Muscle layer of colon (tissue), 2 donors: ENCODE results near the gene RIN1.
"Not testable (repeated sequence)": the region's sequence is repeated elsewhere in the genome, so short reads cannot be mapped to it uniquely, and the experiment has no call there.

Experiments used
- H3K27ac ChIP-seq: one replicate; pipeline ENCODE4 v1.7.0; 2013; ENCODE audit warnings: low read depth, mild to moderate bottlenecking, low read length, moderate library complexity
- H3K27me3 ChIP-seq, 2 donors: one replicate each; pipeline ENCODE4 v1.7.0; 2013; ENCODE audit warnings: low read length in 2 of 2, mild to moderate bottlenecking in 2 of 2; ENCODE audit not compliant: insufficient read depth in 2 of 2, control insufficient read depth in 1 of 2
- H3K36me3 ChIP-seq: one replicate; pipeline ENCODE4 v1.7.0; 2013; ENCODE audit warnings: mild to moderate bottlenecking, low read length; ENCODE audit not compliant: insufficient read depth
- H3K4me1 ChIP-seq: one replicate; pipeline ENCODE4 v1.7.0; 2013; ENCODE audit warnings: mild to moderate bottlenecking, low read length; ENCODE audit not compliant: insufficient read depth
- H3K4me3 ChIP-seq, 2 donors: one replicate each; pipeline ENCODE4 v1.7.0; 2013; ENCODE audit warnings: low read length in 2 of 2, low read depth in 1 of 2, mild to moderate bottlenecking in 1 of 2, moderate library complexity in 1 of 2
- H3K9ac ChIP-seq: one replicate; pipeline ENCODE4 v1.7.0; 2013; ENCODE audit warnings: low read length
- H3K9me3 ChIP-seq: one replicate; pipeline ENCODE4 v1.7.0; 2013; ENCODE audit warnings: mild to moderate bottlenecking, low read length
- donor health status: abdominal sarcoma.
- donor health status: Adenocarcinoma of cecum.

RIN1 gene

DNA sequence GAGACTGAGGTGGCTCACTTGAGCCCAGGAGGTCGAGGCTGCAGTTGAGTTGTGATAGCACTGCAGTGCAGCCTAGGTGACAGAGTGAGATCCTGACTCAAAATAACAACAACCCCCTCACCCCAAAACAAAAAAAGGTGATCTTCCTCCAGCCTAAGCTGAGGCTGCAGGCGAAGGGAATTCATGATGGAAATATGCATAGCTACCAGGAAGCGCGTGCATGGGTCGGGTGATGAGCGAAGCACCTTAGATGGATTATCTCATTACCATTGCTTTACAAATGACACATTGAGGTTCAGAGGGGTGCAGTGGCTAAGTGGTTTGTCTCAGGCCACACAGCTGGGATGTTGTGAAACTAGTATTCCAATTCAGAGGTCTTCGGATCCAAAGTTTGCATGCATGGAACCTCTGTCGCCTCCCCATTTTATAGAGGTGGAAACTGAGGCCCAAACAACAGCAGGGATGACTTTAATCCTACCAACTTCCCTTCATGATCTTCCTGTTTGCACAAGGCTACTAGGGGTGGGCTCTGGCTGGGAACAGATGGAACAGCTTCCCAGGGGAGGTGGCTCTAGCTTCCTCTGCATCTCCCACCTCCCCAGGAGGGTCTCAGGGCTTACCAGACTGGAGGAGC lies 30.7 kb upstream of the RIN1 start:
- Histone ChIP-seq H3K4me1 (peaks cover under 1% of the 10 kb centered on the region), H3K36me3 (no peaks in the 10 kb centered on the region), H3K27ac (no peak overlapping the region), H3K9ac (no peak overlapping the region), H3K27me3 (peaks cover under 1 to 22% of the 10 kb centered on the region in 2 donors), H3K4me3 (no peak overlapping the region), H3K9me3 (no peaks in the 10 kb centered on the region)

DNA sequence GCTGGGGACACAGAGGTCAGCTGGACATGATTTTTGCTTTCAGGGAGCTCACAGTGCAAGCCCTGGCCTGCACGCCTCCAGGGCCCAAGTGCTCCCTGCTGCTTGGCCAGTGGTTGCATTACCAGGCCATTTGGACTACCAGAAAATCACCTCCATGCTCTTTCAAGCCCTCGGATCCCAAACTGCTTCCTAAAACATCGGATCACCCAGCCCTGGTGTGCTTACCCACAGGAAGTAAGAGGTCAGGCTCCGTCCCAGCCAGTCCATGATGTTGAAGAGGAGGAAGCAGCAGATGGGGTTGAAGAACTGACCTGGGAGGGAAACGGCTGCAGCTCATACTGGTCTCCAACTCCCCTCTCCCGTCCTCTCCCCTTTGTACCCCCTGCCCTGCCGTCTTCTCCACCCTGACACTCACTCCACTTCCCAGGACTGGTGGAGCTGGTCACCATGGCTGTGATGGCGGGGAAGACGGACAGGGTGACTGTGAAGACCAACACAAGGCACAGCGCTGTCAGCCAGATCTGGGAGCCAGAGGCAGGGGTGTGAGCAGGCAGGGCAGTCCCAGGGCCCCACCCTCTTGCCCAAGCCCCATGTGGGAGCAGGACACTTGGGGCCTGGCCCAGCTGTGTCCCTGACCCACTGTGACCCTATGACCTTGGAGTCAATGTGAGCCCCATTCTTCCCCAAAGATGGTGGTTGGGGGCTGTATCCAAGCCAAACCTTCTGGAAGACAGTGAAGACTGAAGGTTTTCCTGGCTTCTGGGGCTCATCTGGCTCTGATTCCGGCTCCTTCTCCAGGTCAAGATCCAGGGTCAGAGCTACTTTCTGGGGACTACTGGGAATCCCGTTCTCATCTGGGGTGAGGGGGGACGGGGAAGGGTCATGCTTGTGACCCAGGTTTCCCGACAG lies 29.7 kb upstream of the RIN1 start:
- Histone ChIP-seq H3K4me1 (no peaks in the 10 kb centered on the region), H3K9ac (no peak overlapping the region), H3K9me3 (no peaks in the 10 kb centered on the region), H3K36me3 (no peaks in the 10 kb centered on the region), H3K27ac (no peak overlapping the region), H3K27me3 (peaks cover 0 to 12% of the 10 kb centered on the region in 2 donors), H3K4me3 (no peak overlapping the region)

DNA sequence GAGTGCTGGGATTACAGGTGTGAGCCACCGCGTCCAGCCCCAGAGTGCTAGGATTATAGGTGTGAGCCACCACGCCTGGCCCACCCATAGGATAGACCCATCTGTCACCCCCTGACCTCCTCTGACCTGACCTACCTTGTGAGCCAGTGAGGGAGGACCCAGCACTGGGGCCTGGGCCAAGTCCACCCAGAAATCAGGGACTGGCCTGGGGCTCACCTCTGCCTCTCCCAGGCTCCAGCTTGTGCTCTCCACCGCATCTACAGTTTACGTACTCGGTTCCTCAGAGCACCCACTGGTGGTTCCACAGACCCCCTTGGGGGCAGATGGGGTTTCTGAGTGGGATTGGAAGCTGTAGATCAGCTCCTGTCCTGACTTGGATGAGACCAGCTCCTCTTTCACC lies 28.9 kb upstream of the RIN1 start:
- H3K36me3 ChIP-seq: no peaks in the 10 kb centered on the region
- peaks cover 0 to 5% of the 10 kb centered on the region in 2 donors for H3K27me3 ChIP-seq
- H3K9ac ChIP-seq: no peak overlapping the region
- no peak overlapping the region for H3K27ac ChIP-seq
- no peak overlapping the region for H3K4me3 ChIP-seq
- H3K9me3 ChIP-seq: no peaks in the 10 kb centered on the region
- H3K4me1 ChIP-seq: no peaks in the 10 kb centered on the region

DNA sequence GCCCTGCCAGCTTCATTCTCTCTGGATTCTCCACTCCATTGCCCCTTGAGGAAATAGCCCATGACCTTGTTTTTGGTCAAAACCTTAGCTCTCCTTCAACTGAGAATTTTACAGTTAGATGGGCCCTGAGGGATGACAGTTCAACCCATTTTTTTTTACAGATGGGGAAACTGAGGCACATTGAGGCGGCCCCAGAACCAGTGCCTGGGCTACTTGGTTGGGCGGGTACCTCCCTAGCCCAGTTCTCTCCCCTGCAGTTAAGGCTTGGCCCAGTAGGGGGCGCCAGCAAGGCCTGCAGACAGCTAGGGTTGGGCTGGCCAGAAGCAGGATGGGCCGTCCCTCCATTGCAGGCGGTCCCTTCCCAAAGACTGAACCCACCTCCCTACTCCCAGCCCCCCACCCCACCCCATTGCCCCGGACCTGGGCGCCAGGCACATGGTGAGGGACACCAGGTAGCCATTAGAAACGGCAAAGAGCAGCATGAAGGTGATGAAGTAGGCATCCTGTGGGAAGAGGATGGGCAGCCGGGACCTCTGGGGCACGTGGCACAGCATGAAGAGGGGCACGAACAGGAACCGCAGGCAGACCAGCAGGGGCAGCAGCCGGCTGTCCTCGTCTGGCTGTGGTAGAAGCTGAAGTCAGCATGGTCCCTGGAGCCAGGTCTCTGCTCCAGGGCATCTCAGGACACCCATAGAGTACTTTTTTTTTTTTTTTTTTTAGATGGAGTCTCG lies 27.7 kb upstream of the RIN1 start:
- Histone ChIP-seq H3K27ac (no peak overlapping the region), H3K9me3 (no peaks in the 10 kb centered on the region), H3K4me3 (no peak overlapping the region), H3K36me3 (no peaks in the 10 kb centered on the region), H3K4me1 (no peaks in the 10 kb centered on the region), H3K27me3 (peaks cover 0 to 5% of the 10 kb centered on the region in 2 donors), H3K9ac (no peak overlapping the region)

DNA sequence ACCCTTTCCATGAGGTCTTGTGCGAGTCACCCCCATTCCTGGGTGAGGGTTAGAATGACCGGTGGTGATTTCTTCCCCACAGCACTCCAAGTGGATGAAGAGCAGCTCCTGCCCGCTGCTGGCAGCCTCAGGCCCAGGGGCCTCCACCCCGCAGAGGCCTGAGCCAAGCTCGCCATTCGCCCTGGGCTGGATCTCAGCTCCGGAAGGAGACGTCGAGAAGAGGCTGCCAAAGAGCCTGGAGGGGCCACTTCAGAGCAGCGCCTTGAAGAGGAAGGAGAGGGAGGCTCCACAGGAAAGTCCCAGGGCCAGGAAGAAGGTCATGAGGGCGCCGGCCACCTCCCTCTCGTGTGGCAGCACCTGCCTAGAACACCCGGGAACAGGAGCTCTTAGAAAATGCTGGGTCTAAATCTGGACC lies 27.0 kb upstream of the RIN1 start:
- no peaks in the 10 kb centered on the region for H3K36me3 ChIP-seq
- H3K27me3 ChIP-seq: peaks cover 0 to under 1% of the 10 kb centered on the region in 2 donors
- H3K9ac ChIP-seq: no peak overlapping the region
- H3K4me1 ChIP-seq: no peaks in the 10 kb centered on the region
- no peak overlapping the region for H3K4me3 ChIP-seq
- H3K27ac ChIP-seq: no peak overlapping the region
- H3K9me3 ChIP-seq: no peaks in the 10 kb centered on the region

DNA sequence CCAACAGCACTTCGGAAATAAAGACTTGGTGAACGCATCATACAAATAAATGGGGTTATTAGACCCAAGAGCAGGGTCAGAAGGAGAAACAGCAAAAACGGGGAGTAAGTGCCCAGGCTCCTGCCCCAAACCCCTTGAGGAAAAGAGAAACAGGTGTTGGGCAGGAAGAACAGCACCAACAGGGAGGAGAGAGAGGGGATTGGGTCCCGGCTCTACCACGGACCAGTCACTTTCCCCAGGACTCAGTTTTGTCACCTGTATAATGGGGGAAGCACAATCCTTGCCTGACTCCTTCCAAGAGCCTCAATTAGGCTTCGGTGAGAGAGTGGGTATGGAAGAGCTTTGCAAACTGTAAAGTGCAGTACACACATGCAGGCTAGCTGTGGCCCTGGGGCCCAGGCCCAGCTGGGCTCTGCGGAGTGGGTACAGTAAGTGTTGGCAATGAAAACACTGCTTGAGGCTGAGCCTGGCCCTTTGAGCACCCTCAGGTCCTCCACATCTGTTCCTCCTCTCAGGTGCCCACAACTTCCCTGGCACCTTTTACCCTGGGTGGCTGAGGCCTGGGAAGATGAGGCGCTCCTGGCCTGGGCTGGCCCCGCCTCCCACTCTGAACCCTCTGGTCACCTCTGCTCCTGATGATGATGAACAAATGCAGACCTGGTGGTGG lies 26.4 kb upstream of the RIN1 start:
- H3K4me3 ChIP-seq: no peak overlapping the region
- H3K27ac ChIP-seq: no peak overlapping the region
- no peaks in the 10 kb centered on the region for H3K27me3 ChIP-seq
- no peaks in the 10 kb centered on the region for H3K4me1 ChIP-seq
- H3K9ac ChIP-seq: no peak overlapping the region
- H3K9me3 ChIP-seq: no peaks in the 10 kb centered on the region
- no peaks in the 10 kb centered on the region for H3K36me3 ChIP-seq

DNA sequence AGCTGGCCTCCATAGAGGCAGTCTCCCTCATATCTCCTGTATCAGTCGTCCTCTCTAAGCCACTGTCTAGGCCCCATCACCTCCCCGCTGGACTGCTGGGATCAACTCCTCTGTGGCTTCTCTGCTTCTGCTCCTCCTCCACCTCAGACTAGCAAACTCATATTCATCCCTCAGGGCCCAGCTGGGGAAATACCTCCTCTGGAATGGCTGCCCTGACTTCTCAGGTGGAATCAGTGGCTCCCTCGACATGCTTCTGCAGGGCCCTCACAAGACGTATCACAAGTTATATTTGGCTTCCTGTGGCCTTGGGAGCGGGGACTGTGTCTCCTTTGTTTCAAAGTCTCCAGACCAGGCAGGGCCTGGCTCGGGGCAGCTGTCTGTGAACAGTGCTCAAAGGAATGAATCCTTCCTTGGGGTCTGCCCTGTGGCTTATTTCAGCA lies 25.3 kb upstream of the RIN1 start:
- Histone ChIP-seq H3K36me3 (no peaks in the 10 kb centered on the region), H3K27ac (no peak overlapping the region), H3K4me3 (no peak overlapping the region), H3K9ac (no peak overlapping the region), H3K27me3 (no peaks in the 10 kb centered on the region), H3K4me1 (no peaks in the 10 kb centered on the region), H3K9me3 (no peaks in the 10 kb centered on the region)

DNA sequence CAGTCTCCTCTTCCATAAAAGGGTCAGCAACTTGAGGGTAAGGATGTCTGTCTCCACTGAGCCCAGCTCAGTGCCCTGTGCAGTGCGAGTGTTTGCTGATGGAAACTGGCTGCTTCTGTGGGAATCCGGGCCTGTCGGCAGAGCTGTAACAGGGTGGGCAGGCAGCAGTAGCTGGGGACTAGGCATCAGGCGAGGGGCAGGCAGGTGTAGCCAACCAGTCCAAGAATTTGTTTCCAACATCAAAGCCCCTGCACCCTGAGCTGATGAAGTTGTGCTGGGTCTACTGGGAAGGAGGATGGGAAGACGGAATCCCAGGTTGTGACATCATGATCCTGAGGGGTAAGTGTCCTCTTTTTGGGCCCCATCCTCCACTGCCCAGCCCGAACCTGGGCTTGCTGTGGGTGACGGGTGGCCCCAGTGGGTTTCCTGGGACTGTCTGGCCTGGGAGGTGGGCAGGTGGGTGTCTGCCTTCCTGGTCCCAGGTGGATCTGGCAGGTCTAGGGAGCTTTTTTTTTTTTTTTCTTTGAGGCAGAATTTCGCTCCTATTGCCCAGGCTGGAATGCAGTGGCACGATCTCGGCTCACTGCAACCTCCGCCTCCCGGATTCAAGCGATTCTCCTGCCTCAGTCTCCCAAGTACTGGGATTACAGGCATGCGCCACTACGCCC lies 24.3 kb upstream of the RIN1 start:
- H3K9ac ChIP-seq: no peak overlapping the region
- no peak overlapping the region for H3K4me3 ChIP-seq
- no peaks in the 10 kb centered on the region for H3K9me3 ChIP-seq
- H3K4me1 ChIP-seq: no peaks in the 10 kb centered on the region
- no peak overlapping the region for H3K27ac ChIP-seq
- no peaks in the 10 kb centered on the region for H3K36me3 ChIP-seq
- no peaks in the 10 kb centered on the region for H3K27me3 ChIP-seq

DNA sequence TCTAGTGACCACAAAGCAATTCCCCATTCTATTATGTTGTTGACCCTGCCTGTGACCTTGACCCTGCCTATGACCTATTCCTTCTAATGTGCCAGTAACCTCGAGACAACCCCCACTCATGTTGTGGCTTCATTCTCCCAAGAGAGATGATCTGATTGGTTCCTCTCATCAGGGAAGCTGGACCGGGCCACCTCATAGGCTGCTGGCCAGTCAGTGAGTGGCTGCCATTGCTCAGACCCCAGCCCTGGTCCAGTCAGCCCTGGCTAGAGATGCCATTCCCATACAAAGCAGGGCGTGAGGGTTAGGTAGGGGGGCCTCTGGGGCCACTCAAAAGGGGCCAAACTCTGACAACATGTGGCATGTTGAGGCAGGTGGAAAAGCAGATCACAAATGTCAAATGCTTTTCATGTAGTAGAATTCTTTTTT lies 23.4 kb upstream of the RIN1 start:
- no peak overlapping the region for H3K9ac ChIP-seq
- no peaks in the 10 kb centered on the region for H3K27me3 ChIP-seq
- H3K4me1 ChIP-seq: no peaks in the 10 kb centered on the region
- H3K27ac ChIP-seq: no peak overlapping the region
- no peak overlapping the region for H3K4me3 ChIP-seq
- H3K9me3 ChIP-seq: no peaks in the 10 kb centered on the region
- no peaks in the 10 kb centered on the region for H3K36me3 ChIP-seq

DNA sequence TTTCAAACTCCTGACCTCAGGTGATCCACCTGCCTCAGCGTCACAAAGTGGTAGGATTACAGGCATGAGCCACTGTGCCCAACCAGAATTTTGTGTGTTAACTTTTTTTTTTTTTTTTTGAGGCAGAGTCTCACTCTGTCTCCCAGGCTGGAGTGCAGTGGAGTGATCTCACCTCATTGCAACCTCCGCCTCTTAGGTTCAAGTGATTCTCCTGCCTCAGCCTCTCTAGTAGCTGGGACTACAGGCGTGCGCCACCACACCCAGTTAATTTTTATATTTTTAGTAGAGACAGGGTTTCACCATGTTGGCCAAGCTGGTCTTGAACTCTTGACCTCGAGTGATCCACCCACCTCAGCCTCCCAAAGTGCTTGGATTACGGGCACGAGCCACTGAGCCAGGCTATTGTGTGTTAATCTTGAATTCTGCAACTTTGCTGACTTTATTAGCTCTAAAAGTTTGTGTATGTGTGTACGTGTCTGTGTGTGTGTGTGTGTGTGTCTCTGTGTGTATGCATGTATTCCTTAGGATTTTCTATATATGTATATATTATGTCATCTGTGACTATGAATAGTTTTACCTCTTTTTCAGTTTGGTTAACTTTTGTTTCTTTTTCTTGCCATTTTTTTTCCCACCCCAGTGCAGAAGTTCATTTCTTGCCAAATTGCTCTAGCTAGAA lies 14.5 kb upstream of the RIN1 start:
- not testable (repeated sequence) for H3K27ac ChIP-seq, H3K9me3 ChIP-seq, H3K27me3 ChIP-seq, H3K9ac ChIP-seq, H3K36me3 ChIP-seq, H3K4me3 ChIP-seq
- H3K4me1 ChIP-seq: peaks cover 16% of the 10 kb centered on the region
